Measurements from ENCODE around the gene VARS1.

Gene VARS1

DNA sequence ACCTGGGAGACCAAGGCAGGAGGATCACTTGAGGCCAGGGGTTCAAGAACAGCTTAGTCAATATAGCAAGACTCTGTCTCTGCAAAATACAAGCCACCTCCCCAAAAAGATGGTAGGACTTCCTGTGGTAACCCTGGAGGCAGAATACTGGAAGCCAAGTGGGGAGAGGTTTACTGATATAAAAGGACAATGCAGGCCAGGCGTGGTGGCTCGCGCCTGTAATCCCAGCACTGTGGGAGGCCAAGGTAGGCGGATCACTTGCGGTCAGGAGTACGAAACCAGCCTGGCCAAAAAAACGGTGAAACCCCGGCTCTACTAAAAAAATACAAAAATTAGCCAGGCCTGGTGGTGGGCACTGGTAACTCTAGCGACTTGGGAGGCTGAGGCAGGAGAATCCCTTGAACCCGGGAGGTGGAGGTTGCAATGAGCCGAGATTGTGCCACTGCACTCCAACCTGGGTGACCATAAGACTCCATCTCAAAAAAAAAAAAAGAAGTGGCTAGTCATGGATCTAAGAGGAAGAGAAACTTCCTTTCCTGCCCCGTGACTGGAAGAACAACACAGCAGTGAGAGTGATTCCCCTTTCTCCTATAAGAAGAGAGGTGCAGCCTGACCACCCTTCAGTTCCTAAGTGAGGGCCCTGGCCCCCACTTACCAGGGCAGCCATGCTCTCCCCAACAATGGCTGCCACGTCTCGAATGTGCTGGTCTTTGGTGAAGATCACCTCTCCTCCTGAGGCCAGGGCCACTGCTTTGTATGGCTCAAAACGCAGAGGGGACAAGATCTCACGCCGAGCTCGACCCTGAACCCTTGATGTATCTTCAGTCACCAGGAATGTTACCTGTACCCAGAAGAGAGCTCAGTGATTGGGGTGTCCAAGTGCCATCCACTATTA, 26.9 kb downstream of the VARS1 start:
- no peak for DNase-seq

GRCh38 chr6:31767096-31767645, 28.4 kb downstream of the VARS1 start:
- DNase-seq: no peak

GRCh38 chr6:31765910-31766794, 29.4 kb downstream of the VARS1 start:
- no peak for DNase-seq

GRCh38 chr6:31765559-31765909, 30.0 kb downstream of the VARS1 start:
- no peak for DNase-seq

DNA sequence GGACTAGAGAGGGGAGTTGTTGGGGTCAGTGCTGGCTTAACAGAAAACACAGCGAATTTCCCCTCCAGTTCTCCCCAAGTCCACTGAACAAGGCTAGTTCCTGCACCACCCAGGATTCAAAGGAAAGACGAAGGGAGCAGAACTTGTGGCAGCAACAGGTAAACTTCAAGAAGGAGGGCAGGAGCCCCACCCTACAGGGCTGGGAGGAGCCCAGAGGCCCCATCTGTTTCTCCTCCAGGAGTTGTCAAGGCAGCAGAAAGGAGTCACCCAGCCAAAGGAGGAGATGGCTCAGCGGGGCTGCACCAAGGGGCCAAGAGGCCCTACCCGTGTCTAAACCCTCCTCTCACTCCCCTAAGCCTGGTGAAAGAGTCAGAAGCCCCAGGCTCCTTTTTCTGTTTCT, 31.4 kb downstream of the VARS1 start:
- no peak for DNase-seq

- DNase-seq: no peak
These were observed 32.0 kb downstream of the VARS1 start for GRCh38 chr6:31763619-31763940.

DNA sequence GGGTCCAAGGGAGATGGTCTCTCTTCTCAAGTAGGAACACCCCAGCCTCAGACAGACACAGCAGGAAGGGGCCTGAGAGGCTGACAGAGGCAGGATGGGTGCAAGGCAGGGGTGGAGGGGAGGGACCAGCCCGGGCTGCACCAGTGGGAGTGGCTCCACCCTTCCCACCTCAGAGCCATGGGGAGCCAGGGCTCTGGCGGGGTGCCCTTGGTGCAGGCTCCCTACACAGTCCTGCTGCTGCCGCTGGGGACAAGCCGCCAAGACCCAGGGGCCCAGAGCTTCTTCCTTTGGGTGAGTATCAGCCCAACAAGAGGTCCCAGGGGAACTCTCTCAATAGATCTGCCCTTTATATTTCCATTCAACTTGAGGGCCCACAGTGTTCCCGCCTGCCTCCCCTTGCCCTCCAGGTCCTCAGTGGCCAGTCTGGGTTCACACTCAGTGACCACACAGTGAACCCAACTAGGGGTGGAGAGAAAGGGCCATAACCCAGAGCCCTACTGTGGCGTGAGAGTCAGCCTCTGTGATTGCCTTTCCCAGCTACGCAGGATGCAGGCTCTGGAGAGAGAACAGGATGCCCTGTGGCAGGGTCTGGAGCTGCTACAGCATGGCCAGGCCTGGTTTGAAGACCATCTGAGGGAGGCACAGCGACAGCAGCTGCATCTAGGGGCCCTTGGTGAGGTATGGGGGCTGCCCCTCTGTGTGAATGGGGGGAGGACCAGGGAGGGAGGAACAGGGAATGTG, 32.5 kb downstream of the VARS1 start:
- no peak for DNase-seq

DNA sequence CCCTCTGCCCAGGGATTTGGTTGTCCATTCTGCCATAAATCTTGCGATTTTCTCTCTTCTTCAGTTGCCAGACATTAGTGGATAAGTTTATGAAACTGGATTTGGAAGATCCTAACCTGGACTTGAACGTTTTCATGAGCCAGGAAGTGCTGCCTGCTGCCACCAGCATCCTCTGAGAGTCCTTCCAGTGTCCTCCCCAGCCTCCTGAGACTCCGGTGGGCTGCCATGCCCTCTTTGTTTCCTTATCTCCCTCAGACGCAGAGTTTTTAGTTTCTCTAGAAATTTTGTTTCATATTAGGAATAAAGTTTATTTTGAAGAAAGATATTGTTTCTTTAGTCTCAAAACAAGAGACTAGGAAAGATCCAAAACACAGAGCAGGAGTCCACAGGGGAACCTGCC, 33.2 kb downstream of the VARS1 start, which contains the start of gene SAPCD1:
TSS of gene SAPCD1 (plus strand) at position 301 of the 400 bp plus-strand sequence. CDS start 399 bp downstream, outside the sequence.
- DNase-seq: no peak

- no peak for DNase-seq
These were observed 34.2 kb downstream of the VARS1 start for GRCh38 chr6:31761343-31761742.

GRCh38 chr6:31760790-31761189, 34.8 kb downstream of the VARS1 start:
- DNase-seq: no peak

GRCh38 chr6:31758281-31758680, 37.3 kb downstream of the VARS1 start:
- no peak for DNase-seq

DNA sequence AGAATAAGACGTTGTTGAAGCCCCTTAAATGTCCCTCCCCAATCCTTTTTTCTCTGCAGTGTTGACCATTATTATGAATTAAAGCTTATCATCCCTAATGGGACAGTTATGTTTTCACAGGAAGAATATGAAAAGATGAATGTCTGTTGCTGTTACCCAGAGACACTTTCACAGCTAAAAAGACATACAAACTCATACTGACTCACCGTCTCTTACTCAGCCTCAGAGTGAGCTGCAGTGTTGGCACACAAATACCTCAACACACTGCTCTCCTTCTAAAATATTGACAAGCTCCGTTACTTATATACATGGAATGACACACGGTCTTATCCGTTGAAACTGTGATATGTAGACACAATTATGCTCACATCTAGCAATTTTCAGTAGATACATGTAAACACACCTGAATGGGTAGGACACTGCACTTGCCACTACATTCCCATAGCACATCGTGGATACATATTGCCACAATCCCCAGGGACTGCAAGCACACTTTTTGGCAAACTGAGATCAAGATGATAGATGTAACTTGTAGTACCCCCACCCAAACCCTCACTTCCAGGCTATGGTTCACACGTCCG, 42.7 kb downstream of the VARS1 start:
- DNase-seq: no peak

DNA sequence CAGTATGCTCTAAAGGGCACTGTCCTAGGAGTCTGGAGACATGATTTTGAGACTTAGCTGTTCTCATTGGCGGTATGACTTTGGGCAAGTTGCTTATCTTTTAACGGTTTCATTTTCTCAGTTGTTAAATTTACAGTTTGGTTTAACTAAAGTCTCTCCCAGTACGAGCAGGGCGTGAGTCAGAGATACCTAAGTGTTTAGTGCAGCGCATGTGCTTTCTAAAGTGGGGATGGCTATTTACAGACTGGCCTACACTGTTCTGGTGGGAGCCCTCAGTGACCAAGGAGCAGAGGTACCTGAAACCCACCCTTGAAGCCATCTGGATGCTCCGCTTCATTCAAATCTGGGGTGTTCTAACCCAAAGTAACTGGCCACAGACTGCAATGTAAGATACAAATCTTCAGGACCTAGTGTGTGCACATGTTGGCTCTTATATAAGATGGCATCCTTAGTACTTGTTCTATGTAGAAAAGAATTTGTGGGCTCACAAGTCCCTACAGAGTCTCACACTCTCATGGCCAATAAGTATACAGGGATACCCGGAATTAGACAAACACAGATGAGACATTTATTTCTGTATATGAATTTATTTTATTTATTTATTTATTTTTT, 45.0 kb downstream of the VARS1 start:
- DNase-seq: no peak

GRCh38 chr6:31749301-31750036, 46.1 kb downstream of the VARS1 start:
- DNase-seq: no peak
